ENCODE results near the gene LAMB2. TPM values are rescaled to one million over a fixed set of nuclear protein-coding genes. Genes with fewer than 3 reads are reported as not detected.
A peak's percentile ranks its signal among the peaks of the same experiment; 100 is the strongest.

LAMB2 gene
- total and polyA plus RNA-seq, 2 of the 8 experiments (the other 6 are each of a cell fraction or from before 2014, with no cell fraction given) = 112 to 153 TPM

DNA sequence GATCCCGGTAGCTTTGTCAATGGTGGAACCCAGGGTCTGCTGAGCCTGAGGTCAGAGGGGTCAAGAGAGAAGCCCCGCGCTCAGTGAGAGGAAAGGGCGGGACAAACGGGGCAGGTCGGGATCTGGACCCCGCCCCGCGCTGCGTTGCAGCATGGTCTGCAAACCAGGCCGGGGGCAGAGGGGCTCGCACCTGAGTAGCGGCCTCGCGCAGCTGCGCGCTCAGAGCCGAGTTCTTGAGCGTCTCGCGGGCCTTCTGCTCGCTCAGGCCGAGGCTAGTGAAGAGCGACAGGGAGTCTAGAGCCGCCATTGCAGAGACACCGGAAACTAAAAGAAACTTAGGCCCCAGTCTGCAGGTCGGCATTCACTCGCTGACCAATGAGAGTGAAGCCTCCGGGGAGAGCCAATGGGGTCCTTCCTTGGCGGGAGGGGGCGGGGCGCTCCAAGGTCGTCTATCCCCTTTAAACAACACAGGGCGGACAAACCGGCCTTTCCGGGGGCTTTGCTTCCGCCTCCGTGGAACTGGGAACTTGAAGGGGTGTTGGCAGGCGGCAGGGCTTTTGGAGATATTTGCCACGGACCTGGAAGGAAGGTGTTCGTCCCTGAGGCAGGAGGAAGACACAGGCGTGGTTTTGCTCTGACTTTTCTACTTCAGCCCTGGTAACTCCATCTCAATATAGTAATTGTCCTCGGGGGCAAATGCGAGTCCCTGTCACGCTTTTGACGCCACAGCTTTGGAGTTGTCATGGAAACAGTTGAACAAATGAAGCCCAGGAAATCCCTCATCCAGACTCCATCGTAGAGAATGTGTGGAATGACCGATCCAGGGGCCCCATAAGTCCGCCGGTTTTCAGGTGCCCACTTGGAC is 28.2 kb downstream of the LAMB2 start, which contains the start of gene QARS1 (continued):
- TF ChIP-seq, protein P1, sequence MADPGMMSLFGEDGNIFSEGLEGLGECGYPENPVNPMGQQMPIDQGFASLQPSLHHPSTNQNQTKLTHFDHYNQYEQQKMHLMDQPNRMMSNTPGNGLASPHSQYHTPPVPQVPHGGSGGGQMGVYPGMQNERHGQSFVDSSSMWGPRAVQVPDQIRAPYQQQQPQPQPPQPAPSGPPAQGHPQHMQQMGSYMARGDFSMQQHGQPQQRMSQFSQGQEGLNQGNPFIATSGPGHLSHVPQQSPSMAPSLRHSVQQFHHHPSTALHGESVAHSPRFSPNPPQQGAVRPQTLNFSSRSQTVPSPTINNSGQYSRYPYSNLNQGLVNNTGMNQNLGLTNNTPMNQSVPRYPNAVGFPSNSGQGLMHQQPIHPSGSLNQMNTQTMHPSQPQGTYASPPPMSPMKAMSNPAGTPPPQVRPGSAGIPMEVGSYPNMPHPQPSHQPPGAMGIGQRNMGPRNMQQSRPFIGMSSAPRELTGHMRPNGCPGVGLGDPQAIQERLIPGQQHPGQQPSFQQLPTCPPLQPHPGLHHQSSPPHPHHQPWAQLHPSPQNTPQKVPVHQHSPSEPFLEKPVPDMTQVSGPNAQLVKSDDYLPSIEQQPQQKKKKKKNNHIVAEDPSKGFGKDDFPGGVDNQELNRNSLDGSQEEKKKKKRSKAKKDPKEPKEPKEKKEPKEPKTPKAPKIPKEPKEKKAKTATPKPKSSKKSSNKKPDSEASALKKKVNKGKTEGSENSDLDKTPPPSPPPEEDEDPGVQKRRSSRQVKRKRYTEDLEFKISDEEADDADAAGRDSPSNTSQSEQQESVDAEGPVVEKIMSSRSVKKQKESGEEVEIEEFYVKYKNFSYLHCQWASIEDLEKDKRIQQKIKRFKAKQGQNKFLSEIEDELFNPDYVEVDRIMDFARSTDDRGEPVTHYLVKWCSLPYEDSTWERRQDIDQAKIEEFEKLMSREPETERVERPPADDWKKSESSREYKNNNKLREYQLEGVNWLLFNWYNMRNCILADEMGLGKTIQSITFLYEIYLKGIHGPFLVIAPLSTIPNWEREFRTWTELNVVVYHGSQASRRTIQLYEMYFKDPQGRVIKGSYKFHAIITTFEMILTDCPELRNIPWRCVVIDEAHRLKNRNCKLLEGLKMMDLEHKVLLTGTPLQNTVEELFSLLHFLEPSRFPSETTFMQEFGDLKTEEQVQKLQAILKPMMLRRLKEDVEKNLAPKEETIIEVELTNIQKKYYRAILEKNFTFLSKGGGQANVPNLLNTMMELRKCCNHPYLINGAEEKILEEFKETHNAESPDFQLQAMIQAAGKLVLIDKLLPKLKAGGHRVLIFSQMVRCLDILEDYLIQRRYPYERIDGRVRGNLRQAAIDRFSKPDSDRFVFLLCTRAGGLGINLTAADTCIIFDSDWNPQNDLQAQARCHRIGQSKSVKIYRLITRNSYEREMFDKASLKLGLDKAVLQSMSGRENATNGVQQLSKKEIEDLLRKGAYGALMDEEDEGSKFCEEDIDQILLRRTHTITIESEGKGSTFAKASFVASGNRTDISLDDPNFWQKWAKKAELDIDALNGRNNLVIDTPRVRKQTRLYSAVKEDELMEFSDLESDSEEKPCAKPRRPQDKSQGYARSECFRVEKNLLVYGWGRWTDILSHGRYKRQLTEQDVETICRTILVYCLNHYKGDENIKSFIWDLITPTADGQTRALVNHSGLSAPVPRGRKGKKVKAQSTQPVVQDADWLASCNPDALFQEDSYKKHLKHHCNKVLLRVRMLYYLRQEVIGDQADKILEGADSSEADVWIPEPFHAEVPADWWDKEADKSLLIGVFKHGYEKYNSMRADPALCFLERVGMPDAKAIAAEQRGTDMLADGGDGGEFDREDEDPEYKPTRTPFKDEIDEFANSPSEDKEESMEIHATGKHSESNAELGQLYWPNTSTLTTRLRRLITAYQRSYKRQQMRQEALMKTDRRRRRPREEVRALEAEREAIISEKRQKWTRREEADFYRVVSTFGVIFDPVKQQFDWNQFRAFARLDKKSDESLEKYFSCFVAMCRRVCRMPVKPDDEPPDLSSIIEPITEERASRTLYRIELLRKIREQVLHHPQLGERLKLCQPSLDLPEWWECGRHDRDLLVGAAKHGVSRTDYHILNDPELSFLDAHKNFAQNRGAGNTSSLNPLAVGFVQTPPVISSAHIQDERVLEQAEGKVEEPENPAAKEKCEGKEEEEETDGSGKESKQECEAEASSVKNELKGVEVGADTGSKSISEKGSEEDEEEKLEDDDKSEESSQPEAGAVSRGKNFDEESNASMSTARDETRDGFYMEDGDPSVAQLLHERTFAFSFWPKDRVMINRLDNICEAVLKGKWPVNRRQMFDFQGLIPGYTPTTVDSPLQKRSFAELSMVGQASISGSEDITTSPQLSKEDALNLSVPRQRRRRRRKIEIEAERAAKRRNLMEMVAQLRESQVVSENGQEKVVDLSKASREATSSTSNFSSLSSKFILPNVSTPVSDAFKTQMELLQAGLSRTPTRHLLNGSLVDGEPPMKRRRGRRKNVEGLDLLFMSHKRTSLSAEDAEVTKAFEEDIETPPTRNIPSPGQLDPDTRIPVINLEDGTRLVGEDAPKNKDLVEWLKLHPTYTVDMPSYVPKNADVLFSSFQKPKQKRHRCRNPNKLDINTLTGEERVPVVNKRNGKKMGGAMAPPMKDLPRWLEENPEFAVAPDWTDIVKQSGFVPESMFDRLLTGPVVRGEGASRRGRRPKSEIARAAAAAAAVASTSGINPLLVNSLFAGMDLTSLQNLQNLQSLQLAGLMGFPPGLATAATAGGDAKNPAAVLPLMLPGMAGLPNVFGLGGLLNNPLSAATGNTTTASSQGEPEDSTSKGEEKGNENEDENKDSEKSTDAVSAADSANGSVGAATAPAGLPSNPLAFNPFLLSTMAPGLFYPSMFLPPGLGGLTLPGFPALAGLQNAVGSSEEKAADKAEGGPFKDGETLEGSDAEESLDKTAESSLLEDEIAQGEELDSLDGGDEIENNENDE (IDR thresholded peaks at IDR 0.05; ENCODE audit: insufficient replicate concordance, low read length) = no peak
- TF ChIP-seq POLR2A (IDR thresholded peaks at IDR 0.05; ENCODE audit: control extremely low read depth in 1 of 2, low read depth in 2 of 2, low read length in 2 of 2) (peak; percentile 74 to 91), JUND (IDR thresholded peaks at IDR 0.05; ENCODE audit: low read length) (no peak), CHD1 (IDR thresholded peaks at IDR 0.05; ENCODE audit: low read depth, low read length) (no peak), CEBPB (IDR thresholded peaks at IDR 0.05; ENCODE audit: low read depth, low read length) (no peak), ZNF274 (IDR thresholded peaks at IDR 0.05; ENCODE audit: borderline replicate concordance, extremely low read depth, low read length) (no peak)
- TF ChIP-seq, protein P2, sequence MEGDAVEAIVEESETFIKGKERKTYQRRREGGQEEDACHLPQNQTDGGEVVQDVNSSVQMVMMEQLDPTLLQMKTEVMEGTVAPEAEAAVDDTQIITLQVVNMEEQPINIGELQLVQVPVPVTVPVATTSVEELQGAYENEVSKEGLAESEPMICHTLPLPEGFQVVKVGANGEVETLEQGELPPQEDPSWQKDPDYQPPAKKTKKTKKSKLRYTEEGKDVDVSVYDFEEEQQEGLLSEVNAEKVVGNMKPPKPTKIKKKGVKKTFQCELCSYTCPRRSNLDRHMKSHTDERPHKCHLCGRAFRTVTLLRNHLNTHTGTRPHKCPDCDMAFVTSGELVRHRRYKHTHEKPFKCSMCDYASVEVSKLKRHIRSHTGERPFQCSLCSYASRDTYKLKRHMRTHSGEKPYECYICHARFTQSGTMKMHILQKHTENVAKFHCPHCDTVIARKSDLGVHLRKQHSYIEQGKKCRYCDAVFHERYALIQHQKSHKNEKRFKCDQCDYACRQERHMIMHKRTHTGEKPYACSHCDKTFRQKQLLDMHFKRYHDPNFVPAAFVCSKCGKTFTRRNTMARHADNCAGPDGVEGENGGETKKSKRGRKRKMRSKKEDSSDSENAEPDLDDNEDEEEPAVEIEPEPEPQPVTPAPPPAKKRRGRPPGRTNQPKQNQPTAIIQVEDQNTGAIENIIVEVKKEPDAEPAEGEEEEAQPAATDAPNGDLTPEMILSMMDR (IDR thresholded peaks at IDR 0.05; ENCODE audit: control extremely low read depth in 1 of 3, insufficient read depth in 1 of 3, low read depth in 1 of 3, low read length in 3 of 3) = no peak
